ENCODE results near the gene LRRTM4.

- TF ChIP-seq CTCF (IDR thresholded peaks at IDR 0.05; ENCODE audit: low read length) (no peak), EZH2 (IDR thresholded peaks at IDR 0.05; ENCODE audit: borderline replicate concordance, low read length) (no peak)
Observed at GRCh38 chr2:77119333-77119732, 402.8 kb downstream of the LRRTM4 start.

Data from OCI-LY1 (cell line).